ENCODE measurements around the gene PROM2. TPM values are rescaled to one million over a fixed set of nuclear protein-coding genes. Genes with fewer than 3 reads are reported as not detected.

Gene PROM2
- total and polyA plus RNA-seq, 7 donors: 0.18 to 1.4 (median 0.82) TPM

DNA sequence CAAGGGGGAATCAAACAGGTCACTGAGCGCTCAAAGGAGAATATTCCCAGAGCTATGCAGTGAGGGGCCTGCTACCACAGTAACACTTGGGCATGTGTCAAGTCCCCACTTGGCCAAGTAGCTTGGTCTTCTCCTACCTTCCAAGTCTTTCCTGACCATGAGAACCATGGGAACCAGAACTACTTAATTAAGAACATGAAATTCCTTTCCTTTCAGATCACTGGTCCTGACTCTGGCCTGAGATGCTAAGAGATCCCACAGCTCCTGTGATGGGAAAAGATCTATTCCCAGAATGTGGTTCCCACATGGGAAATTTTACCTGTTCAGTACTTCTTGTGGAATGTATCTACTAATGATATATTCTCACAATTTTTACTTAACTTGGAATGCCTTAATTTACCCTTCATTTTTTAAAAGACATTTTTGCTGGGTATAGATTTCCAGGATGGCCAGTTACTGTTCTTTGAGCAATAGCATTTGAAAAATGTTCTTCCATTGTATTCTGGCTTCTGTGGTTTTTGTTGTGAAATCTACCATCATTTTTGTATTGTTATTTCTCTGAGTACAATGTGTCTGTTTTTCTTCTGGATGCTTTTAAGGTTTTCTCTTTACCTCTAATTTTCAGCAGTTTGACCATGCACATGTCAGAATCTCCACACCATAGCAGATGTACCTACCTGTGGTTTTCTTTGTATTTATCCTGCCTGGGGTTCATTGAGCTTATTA lies 60.8 kb downstream of the PROM2 start:
- H3K9me3 ChIP-seq: no peaks in the 10 kb centered on the region
- peaks cover 4% of the 10 kb centered on the region for H3K4me1 ChIP-seq
- H3K27me3 ChIP-seq (ENCODE audit: insufficient read depth in 3 of 3, low read length in 2 of 3): no peaks in the 10 kb centered on the region
- intact Hi-C loops (cut with DNase I): no loop called here
- no peak overlapping the region for H3K27ac ChIP-seq
- WGBS, 3 donors: 95 to 100% (median 100%) methylated on average over 1 of the region's 1 CpG
- H3K36me3 ChIP-seq (ENCODE audit: insufficient read depth in 1 of 2, low read depth in 1 of 2): no peaks in the 10 kb centered on the region
- TF ChIP-seq, protein P1, sequence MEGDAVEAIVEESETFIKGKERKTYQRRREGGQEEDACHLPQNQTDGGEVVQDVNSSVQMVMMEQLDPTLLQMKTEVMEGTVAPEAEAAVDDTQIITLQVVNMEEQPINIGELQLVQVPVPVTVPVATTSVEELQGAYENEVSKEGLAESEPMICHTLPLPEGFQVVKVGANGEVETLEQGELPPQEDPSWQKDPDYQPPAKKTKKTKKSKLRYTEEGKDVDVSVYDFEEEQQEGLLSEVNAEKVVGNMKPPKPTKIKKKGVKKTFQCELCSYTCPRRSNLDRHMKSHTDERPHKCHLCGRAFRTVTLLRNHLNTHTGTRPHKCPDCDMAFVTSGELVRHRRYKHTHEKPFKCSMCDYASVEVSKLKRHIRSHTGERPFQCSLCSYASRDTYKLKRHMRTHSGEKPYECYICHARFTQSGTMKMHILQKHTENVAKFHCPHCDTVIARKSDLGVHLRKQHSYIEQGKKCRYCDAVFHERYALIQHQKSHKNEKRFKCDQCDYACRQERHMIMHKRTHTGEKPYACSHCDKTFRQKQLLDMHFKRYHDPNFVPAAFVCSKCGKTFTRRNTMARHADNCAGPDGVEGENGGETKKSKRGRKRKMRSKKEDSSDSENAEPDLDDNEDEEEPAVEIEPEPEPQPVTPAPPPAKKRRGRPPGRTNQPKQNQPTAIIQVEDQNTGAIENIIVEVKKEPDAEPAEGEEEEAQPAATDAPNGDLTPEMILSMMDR (IDR thresholded peaks at IDR 0.05): no peak
- no peak overlapping the region for H3K4me3 ChIP-seq
- no peak for ATAC-seq
- DNase-seq: no peak

DNA sequence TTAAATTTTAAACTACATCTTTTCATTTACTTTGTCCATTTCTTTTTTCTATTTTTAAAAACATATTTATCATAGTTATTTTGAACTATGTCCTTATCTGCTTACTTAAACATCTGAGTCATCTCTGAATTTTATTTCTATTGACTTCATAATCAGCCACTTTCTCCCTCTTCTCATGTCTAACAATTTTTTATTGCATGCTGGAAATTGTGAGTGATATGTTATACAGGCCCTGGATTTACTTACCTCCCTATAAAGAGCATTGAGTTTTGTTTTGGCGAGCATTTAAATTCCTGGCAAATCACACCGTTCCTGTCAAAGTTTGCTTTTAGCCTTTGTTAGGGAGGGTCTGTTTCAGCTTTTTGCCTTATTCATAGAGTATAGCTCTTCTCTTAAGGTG lies 62.2 kb downstream of the PROM2 start:
- no peak overlapping the region for H3K4me3 ChIP-seq
- H3K36me3 ChIP-seq (ENCODE audit: insufficient read depth in 1 of 2, low read depth in 1 of 2): no peaks in the 10 kb centered on the region
- TF ChIP-seq, protein P1 (IDR thresholded peaks at IDR 0.05): no peak
- H3K4me1 ChIP-seq: peaks cover 4% of the 10 kb centered on the region
- DNase-seq: no peak
- intact Hi-C loops (cut with DNase I): no loop called here
- no peak for ATAC-seq
- H3K27ac ChIP-seq: no peak overlapping the region
- H3K27me3 ChIP-seq (ENCODE audit: insufficient read depth in 3 of 3, low read length in 2 of 3): no peaks in the 10 kb centered on the region
- H3K9me3 ChIP-seq: no peaks in the 10 kb centered on the region
- WGBS, 3 donors: 70 to 76% (median 72%) methylated on average over 2 of the region's 2 CpGs

DNA sequence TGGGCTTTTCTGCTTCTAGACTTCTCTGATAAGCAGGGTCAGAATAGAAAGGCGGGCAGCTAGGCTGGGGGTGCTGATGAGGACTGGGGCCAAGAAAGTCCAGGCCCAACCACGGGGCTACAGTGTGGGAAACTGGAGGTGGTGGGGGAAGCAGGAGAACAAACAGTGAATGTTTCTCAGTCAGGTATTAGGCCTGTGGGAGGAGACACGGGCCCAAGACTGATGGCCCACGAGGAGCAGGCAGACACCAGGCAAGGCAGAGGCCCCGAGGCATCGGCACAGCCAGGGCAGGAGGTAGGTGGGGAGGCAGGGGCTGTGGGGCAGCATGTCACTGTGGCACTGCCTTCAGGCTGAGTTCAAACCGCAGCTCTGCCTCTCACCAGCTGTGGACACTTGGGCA lies 63.6 kb downstream of the PROM2 start:
- H3K36me3 ChIP-seq (ENCODE audit: insufficient read depth in 1 of 2, low read depth in 1 of 2): no peaks in the 10 kb centered on the region
- TF ChIP-seq, protein P1 (IDR thresholded peaks at IDR 0.05): no peak
- peaks cover 4% of the 10 kb centered on the region for H3K4me1 ChIP-seq
- no peak overlapping the region for H3K4me3 ChIP-seq
- intact Hi-C loops (cut with DNase I): no loop called here
- no peaks in the 10 kb centered on the region for H3K9me3 ChIP-seq
- peak; percentile 6 to 19 for DNase-seq
- no peak overlapping the region for H3K27ac ChIP-seq
- ATAC-seq: no peak
- WGBS, 3 donors: 70 to 76% (median 70%) methylated on average over 7 of the region's 7 CpGs
- H3K27me3 ChIP-seq (ENCODE audit: insufficient read depth in 3 of 3, low read length in 2 of 3): peaks cover 0 to 5% (median 0%) of the 10 kb centered on the region in 3 donors

Other genes with a start within 250 kb of the PROM2 start
- under 1 TPM in 3 of 4 donors, not detected in 1; 0.53 to 0.92 (median 0.71) TPM for gene MAL, start 248.7 kb upstream of the PROM2 start, total RNA-seq
- gene MAL, start 248.7 kb upstream of the PROM2 start, polyA plus RNA-seq: 1 to 10 TPM in 2 of 3 donors, under 1 TPM in 1; 0.95 to 1.5 (median 1.5) TPM
- gene MRPS5, start 152.6 kb upstream of the PROM2 start, total RNA-seq: 10 to 100 TPM; 45.6 to 79.0 (median 53.4) TPM
- 100 to 1,000 TPM in 2 of 3 donors, 10 to 100 TPM in 1; 96.3 to 180 (median 112) TPM for gene MRPS5, start 152.6 kb upstream of the PROM2 start, polyA plus RNA-seq
- 10 to 100 TPM; 11.0 to 14.5 (median 14.2) TPM for gene ZNF514, start 114.6 kb upstream of the PROM2 start, total RNA-seq
- 10 to 100 TPM in 1 of 3 donors, 1 to 10 TPM in 2; 6.4 to 15.3 (median 7.3) TPM for gene ZNF514, start 114.6 kb upstream of the PROM2 start, polyA plus RNA-seq
- 1 to 10 TPM; 2.4 to 5.5 (median 2.9) TPM for gene ZNF2, start 108.6 kb upstream of the PROM2 start, total RNA-seq
- 1 to 10 TPM; 1.7 to 3.2 (median 2.7) TPM for gene ZNF2, start 108.6 kb upstream of the PROM2 start, polyA plus RNA-seq
- 1 to 10 TPM in 3 of 4 donors, under 1 TPM in 1; 0.76 to 2.5 (median 2.0) TPM for gene ZNF892, start 66.9 kb upstream of the PROM2 start, total RNA-seq
- gene ZNF892, start 66.9 kb upstream of the PROM2 start, polyA plus RNA-seq: 1 to 10 TPM in 1 of 3 donors, under 1 TPM in 2; 0.33 to 3.3 (median 0.35) TPM
- gene KCNIP3, start 22.9 kb downstream of the PROM2 start, total RNA-seq: 1 to 10 TPM in 2 of 4 donors, under 1 TPM in 2; 0.93 to 2.0 (median 1.1) TPM
- 1 to 10 TPM; 1.3 to 2.0 (median 1.8) TPM for gene KCNIP3, start 22.9 kb downstream of the PROM2 start, polyA plus RNA-seq
- 10 to 100 TPM; 21.9 to 39.0 (median 29.8) TPM for gene FAHD2A, start 128.3 kb downstream of the PROM2 start, total RNA-seq
- 10 to 100 TPM; 23.0 to 29.8 (median 26.0) TPM for gene FAHD2A, start 128.3 kb downstream of the PROM2 start, polyA plus RNA-seq
- not detected for gene TRIM43B, start 210.3 kb downstream of the PROM2 start, total RNA-seq
- gene TRIM43B, start 210.3 kb downstream of the PROM2 start, polyA plus RNA-seq: not detected

Data from psoas muscle (tissue), 8 donors.